Measurements from ENCODE around the gene KRT34.

GRCh38 chr17:41339571-41340172 lies 42.4 kb downstream of the KRT34 start:
- TF ChIP-seq GATA2 (IDR thresholded peaks at IDR 0.05; ENCODE audit: low read depth, low read length): no peak
- no peak for TF ChIP-seq GATA3 (IDR thresholded peaks at IDR 0.05; ENCODE audit: low read depth, low read length)

Measured in SH-SY5Y (cell line).